Measurements from ENCODE around the gene ENOSF1. TPM values are rescaled to one million over a fixed set of nuclear protein-coding genes. Genes with fewer than 3 reads are reported as not detected.

The ENOSF1 gene
- total RNA-seq, 2 experiments from 2014 or later: 37.8 to 40.1 TPM

DNA sequence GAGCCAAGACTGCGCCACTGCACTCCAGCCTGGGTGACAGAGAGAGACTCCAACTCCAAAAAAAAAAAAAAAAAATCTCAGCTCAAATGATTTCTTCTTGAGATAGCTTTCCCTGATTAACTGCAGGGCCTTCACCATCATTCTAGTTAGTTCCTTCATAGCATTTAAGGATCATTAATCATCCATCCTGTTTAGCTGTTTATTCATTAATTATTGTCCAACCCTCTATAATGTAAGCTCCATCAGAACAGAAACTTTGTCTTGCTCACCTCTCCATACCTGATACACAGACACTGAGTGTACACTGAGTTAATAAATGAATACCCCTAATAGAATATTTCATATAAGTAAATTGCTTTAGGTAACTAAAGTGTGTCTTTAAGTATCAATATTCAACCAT lies 42.2 kb upstream of the ENOSF1 start:
- Mint-ChIP-seq H3K36me3 (ENCODE audit: low read depth) (peaks cover 47% of the 10 kb centered on the region), H3K9me3 (no peaks in the 10 kb centered on the region), H3K27me3 (no peaks in the 10 kb centered on the region), H3K4me1 (ENCODE audit: low read depth) (no peaks in the 10 kb centered on the region), H3K4me3 (no peak overlapping the region), H3K27ac (no peak overlapping the region)
- ChIA-PET CTCF (interaction anchor here (2.1 to 2.3 kb wide), 2 partner anchors 13 to 85 kb away, joined by 5 to 6 read pairs; no protein-coding TSS in a partner anchor), POLR2A (no interaction called here)
- Histone ChIP-seq H3K36me3 (ENCODE audit: insufficient read depth, low read length) (no peaks in the 10 kb centered on the region), H3K27ac (ENCODE audit: low read depth in 1 of 2, low read length in 2 of 2) (no peak overlapping the region), H3K27me3 (ENCODE audit: control insufficient read depth in 1 of 2, insufficient read depth in 2 of 2, low read length in 2 of 2) (no peaks in the 10 kb centered on the region), H3K4me1 (ENCODE audit: insufficient read depth, low read length) (no peaks in the 10 kb centered on the region), H3K4me3 (ENCODE audit: low read length) (no peak overlapping the region), H3K9me3 (ENCODE audit: control insufficient read depth in 1 of 2, insufficient read depth in 1 of 2, low read length in 2 of 2) (no peaks in the 10 kb centered on the region)
- intact Hi-C loops (cut with DNase I, micrococcal nuclease): no loop called here
- DNase-seq (no peak), ATAC-seq (ENCODE audit: poor library complexity) (no peak)
- TF ChIP-seq, protein P1, sequence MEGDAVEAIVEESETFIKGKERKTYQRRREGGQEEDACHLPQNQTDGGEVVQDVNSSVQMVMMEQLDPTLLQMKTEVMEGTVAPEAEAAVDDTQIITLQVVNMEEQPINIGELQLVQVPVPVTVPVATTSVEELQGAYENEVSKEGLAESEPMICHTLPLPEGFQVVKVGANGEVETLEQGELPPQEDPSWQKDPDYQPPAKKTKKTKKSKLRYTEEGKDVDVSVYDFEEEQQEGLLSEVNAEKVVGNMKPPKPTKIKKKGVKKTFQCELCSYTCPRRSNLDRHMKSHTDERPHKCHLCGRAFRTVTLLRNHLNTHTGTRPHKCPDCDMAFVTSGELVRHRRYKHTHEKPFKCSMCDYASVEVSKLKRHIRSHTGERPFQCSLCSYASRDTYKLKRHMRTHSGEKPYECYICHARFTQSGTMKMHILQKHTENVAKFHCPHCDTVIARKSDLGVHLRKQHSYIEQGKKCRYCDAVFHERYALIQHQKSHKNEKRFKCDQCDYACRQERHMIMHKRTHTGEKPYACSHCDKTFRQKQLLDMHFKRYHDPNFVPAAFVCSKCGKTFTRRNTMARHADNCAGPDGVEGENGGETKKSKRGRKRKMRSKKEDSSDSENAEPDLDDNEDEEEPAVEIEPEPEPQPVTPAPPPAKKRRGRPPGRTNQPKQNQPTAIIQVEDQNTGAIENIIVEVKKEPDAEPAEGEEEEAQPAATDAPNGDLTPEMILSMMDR (IDR thresholded peaks at IDR 0.05): no peak

- CTCF ChIA-PET: no interaction called here
- TF ChIP-seq, protein P1 (IDR thresholded peaks at IDR 0.05): no peak
- Histone ChIP-seq H3K4me3 (ENCODE audit: low read length) (no peak overlapping the region), H3K27ac (ENCODE audit: low read depth in 1 of 2, low read length in 2 of 2) (no peak overlapping the region), H3K36me3 (ENCODE audit: insufficient read depth, low read length) (peaks cover 10% of the 10 kb centered on the region), H3K9me3 (ENCODE audit: control insufficient read depth in 1 of 2, insufficient read depth in 1 of 2, low read length in 2 of 2) (no peaks in the 10 kb centered on the region), H3K4me1 (ENCODE audit: insufficient read depth, low read length) (no peaks in the 10 kb centered on the region), H3K27me3 (ENCODE audit: control insufficient read depth in 1 of 2, insufficient read depth in 2 of 2, low read length in 2 of 2) (no peaks in the 10 kb centered on the region)
- POLR2A ChIA-PET: no interaction called here
- intact Hi-C loops (cut with DNase I, micrococcal nuclease): loop anchor here in 1 of 2 experiments (2.0 kb wide), 1 partner anchor 16 kb away; no protein-coding TSS in a partner anchor
- DNase-seq (no peak), ATAC-seq (ENCODE audit: poor library complexity) (no peak)
- no peak overlapping the region for H3K4me3 Mint-ChIP-seq
- no peaks in the 10 kb centered on the region for H3K27me3 Mint-ChIP-seq
- no peak overlapping the region for H3K27ac Mint-ChIP-seq
- H3K4me1 Mint-ChIP-seq (ENCODE audit: low read depth): no peaks in the 10 kb centered on the region
- no peaks in the 10 kb centered on the region for H3K9me3 Mint-ChIP-seq
- peaks cover 62% of the 10 kb centered on the region for H3K36me3 Mint-ChIP-seq (ENCODE audit: low read depth)
These were observed 38.0 kb upstream of the ENOSF1 start for GRCh38 chr18:750456-750855.

- Histone ChIP-seq H3K4me3 (ENCODE audit: low read length) (no peak overlapping the region), H3K9me3 (ENCODE audit: control insufficient read depth in 1 of 2, insufficient read depth in 1 of 2, low read length in 2 of 2) (no peaks in the 10 kb centered on the region), H3K4me1 (ENCODE audit: insufficient read depth, low read length) (no peaks in the 10 kb centered on the region), H3K27me3 (ENCODE audit: control insufficient read depth in 1 of 2, insufficient read depth in 2 of 2, low read length in 2 of 2) (no peaks in the 10 kb centered on the region), H3K36me3 (ENCODE audit: insufficient read depth, low read length) (peaks cover 20% of the 10 kb centered on the region), H3K27ac (ENCODE audit: low read depth in 1 of 2, low read length in 2 of 2) (no peak overlapping the region)
- intact Hi-C loops (cut with DNase I, micrococcal nuclease): loop anchor here (10.0 kb wide), 2 partner anchors 220 to 1800 kb away; no protein-coding TSS in a partner anchor
- Mint-ChIP-seq H3K9me3 (no peaks in the 10 kb centered on the region), H3K4me1 (ENCODE audit: low read depth) (peaks cover 5% of the 10 kb centered on the region), H3K27me3 (no peaks in the 10 kb centered on the region), H3K36me3 (ENCODE audit: low read depth) (peaks cover 60% of the 10 kb centered on the region), H3K27ac (no peak overlapping the region), H3K4me3 (no peak overlapping the region)
- ATAC-seq (ENCODE audit: poor library complexity) (no peak), DNase-seq (no peak)
- ChIA-PET POLR2A (interaction anchor here (1.2 to 1.8 kb wide), 2 partner anchors 66 to 86 kb away, joined by 3 to 4 read pairs; no protein-coding TSS in a partner anchor), CTCF (interaction anchor here (1.1 kb wide), 1 partner anchor 94 kb away, joined by 6 read pairs; no protein-coding TSS in a partner anchor)
- TF ChIP-seq, protein P1 (IDR thresholded peaks at IDR 0.05): no peak
These were observed 32.6 kb upstream of the ENOSF1 start for GRCh38 chr18:744832-745597.
